NOMO-1 (cell line): Measurements from ENCODE around the gene OR2M7.
"Not testable (repeated sequence)": the region's sequence is repeated elsewhere in the genome, so short reads cannot be mapped to it uniquely, and the experiment has no call there.

Source experiments
- DNase-seq, 2 experiments: peaks; one replicate each; lab custom pipeline; 2025; ENCODE audit not compliant: unreplicated experiment in 2 of 2; lab: John Stamatoyannopoulos, UW

Gene OR2M7, protein sequence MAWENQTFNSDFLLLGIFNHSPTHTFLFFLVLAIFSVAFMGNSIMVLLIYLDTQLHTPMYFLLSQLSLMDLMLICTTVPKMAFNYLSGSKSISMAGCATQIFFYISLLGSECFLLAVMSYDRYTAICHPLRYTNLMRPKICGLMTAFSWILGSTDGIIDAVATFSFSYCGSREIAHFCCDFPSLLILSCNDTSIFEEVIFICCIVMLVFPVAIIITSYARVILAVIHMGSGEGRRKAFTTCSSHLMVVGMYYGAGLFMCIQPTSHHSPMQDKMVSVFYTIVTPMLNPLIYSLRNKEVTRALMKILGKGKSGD

DNA sequence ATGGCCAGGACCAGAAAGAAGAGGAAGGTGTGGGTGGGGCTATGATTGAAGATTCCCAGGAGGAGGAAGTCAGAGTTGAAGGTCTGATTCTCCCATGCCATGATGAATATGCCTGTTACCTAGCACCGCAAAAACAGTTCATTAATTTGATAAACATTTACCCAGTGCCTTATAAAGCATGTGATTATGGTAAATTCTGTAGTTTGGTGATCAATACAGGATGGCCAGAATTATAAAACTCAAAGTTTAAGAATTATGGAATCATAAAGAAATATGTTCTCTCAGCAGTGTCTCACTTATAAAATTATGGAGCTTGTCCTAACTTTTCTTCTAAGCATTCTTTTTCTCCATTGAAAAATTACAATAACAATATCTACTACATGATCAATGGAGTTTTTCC is at the start of gene OR2M7:
OR2M7 (minus strand) TSS at position 101 of the 400 bp plus-strand sequence; CDS start at position 101, 0 bp downstream.
- no peak for DNase-seq

DNA sequence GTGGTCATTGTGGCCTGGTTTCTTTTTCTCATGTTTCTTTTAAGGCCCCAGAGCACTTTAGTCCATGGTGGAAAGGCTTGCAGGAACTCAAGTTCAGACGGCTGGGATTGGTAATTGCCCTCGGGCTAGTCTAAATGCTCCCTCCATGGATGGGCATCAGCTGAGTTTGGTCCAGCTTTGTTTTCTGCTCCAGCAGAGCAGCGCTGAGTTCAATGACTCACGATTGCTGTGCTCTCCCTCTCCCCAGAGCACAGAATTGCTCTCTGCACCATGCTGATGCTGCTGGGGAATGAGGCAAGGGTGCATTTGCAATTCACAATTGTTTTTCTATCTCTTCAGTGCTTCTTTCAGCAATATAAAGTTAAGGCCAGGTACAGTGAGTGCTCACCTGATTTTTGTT is 49.4 kb upstream of the OR2M7 start:
- DNase-seq = no peak

DNA sequence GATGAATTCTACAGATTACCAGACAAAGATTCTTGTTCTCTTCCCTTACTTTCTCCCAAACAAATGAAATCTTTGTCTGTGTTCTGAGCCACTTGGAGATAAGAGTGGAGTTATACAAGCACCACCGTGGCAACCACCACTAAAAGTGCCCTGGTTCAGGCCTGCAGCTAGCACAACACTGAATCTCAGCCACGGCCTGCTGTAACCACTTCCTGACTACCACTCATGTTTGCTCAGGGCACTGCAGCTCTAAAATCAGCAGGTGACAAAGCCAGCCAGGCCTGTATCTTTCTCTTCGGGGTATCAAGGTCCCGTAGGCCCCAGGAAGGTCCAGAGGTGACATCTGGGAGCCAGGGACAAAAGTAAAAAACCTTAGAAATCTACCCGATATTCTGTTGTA is 48.0 kb upstream of the OR2M7 start:
- DNase-seq = no peak

DNA sequence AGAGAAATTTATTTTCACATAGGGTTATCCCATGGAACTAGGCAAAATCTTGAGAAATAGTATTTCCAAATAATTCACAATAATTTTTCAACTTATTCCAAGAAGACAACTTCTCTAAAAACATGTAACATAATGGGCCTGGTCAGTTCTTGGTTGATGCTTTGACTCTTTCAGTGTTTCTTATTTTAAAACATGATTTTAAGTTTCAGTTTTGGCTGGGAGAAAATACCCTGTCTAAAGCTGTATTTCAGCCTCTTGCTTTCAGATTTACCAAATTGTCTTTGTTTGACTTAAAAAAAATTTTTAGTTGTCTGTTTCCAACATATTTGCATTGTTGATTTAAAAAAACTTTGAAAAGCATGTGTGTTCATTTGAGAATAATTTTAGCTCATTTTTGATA is 42.2 kb upstream of the OR2M7 start:
- no peak for DNase-seq

DNA sequence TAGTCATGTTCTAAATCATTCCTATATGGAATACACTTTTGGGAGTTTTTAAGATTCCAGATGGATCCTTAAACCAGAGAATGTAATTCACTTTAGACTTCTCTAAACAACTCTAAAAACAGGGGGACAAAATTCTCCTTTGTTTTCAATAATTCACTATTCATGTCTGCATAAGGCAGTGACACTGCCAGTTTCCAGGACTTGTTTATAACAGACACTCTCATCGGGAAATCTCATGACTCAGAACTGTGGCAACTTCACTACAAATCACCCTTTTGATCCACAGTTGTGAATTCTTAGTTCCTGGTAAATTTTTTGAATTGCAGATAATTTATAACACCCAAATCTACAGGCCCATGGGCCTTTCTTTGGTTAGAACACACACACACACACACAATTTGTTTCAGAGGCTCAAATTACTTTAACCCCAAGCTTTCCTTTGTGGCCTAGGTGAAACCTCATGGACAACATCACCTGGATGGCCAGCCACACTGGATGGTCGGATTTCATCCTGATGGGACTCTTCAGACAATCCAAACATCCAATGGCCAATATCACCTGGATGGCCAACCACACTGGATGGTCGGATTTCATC is 36.9 kb upstream of the OR2M7 start, which contains the start of gene OR2T4:
OR2T4 (plus strand) TSS at position 545 of the 595 bp plus-strand sequence; CDS start at position 545, 0 bp downstream.
- DNase-seq = no peak

DNA sequence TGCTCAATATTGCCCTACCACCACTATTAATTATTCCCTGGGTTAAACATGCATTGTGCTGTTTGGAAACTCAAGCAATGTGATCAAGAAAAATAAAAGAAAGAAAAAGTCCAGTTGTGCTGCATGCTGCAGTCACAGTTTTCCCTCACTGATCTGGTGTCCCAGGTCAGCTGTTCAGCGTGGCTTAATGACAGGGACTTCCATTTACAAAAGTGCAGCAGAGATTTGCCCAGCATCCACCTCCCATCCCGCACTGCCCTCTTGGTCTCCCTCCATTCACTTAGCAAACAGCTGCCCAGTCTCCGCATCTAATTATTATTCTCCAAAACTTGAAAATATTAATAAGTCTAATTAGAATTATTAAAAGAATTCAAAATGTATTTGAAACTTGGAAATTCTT is 35.0 kb upstream of the OR2M7 start:
- DNase-seq = no peak

DNA sequence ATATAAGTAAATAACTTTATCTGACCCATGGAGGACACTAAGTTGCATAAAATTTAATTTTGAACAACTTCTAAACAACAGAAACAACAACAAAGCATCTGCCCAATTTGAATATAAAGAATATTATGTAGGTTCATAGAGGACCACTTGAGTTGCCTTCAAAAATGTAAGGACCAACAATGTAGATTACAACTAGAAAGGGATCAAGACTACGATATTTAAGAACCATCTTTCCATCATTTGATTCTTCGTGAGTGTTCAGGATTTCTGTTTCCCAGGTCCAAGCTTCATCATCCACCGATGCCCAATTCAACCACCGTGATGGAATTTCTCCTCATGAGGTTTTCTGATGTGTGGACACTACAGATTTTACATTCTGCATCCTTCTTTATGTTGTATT is 24.1 kb upstream of the OR2M7 start, which contains the start of gene OR14C36:
OR14C36 (plus strand) TSS at position 301 of the 400 bp plus-strand sequence; CDS start at position 301, 0 bp downstream.
- DNase-seq = no peak

DNA sequence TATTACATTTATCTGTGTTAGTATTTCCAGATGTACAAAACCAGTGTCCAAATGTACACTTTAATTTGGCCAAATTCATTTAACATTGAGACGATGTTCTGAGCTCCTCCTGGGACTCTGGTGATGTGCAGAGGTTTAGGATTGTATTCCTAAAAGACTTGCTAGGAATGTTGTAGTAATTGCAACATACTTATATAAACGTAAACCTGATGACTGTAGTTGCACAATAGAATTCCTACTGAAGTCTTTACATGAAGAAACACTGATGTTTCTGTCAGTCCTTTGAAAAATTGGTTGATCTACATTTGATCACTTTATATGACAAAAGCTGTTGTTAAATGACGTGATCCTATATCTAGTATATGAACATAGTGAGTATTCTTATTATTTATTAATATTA is 19.1 kb upstream of the OR2M7 start:
- no peak for DNase-seq

DNA sequence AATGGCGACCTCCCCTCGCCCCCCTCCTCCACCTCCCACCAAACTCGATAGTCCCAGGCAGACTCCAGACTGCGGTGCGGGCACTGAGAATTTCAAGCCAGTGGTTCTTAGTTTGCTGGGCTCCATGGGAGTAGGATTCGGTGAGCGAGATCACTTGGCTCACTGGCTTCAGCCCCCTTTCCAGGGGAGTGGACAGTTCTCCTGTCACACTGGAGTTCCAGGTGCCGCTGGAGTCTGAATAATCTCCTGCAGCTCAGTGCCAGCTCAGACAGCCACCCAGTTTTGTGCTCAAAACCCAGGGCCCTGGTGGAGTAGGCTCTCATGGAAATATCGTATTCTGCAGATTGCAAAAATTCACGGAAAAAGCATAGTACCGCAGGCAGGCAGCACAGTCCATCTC is 7.6 kb downstream of the OR2M7 start:
- no peak for DNase-seq

DNA sequence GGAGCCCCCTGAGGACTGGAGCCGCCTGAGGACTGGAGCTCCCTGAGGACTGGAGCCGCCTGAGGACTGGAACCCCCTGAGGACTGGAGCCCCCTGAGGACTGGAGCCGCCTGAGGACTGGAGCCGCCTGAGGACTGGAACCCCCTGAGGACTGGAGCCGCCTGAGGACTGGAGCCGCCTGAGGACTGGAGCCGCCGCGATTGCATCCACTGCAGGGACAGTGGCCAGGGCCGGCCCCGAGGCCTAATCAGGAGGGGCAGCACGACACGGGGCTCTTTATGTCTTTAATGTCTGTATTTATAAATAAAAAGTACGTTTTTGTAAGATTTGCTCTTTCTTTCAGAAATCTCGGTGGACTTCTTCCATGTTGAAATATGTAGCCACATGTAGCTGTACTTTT is 17.6 kb downstream of the OR2M7 start:
- not testable (repeated sequence) for DNase-seq

DNA sequence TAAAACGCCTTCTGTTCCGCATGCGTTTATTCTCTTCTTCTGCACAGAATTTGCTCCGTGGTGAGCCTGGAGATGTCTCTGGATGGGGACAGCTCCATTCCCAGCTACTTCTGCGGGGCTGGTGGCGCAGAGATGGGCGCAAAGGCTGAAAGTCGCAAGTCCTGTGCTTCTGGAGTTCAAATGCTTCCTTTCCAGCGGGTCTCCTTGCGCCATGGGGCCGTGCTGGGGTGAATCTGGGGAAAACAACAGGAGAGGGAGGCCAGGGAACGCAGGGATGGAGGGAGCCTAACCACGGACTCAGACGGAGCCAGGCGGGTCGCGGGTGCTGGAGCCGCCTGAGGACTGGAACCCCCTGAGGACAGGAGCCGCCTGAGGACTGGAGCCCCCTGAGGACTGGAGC is 18.3 kb downstream of the OR2M7 start:
- DNase-seq = no peak

DNA sequence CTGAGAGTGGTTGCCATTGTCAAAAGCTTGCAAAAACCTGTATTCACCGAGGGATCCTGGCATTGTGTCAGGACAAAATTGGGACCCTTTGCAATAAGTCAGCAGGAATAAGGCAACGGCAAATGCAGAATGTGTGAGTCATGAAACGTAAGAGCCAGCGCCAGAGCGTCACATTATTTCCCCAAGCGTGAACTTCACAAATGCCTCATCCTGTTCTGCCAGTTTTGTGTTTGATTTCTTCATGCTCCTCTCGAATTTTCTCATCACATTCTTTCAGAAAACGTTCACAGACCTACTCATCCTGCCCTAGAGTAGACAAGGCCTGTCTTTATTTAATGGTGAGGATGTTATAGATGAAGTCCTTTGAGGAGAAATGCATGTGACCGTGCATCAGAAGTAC is 18.7 kb downstream of the OR2M7 start:
- not testable (repeated sequence) for DNase-seq

DNA sequence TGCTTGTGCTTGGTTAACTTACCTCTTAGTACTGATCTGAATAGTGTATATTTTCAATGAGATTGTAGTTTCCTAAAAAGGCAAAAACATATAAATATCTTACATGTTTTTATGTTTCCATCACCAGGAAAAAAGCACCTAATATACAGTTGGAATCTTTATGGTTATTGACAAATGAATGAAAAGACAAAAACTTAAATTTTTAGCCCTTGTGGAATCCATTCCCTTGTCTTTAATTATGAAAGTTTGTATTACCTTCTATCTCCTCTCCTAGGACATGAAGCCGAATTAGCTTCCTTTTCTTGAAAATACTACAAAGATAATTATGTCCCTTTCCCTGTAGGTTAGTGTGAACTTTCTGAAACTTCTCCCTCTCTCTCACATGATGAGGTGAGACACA is 21.0 kb downstream of the OR2M7 start, which contains the start of gene OR2T12:
OR2T12 (minus strand) TSS at position 101 of the 400 bp plus-strand sequence. CDS start 7,846 bp downstream, outside the sequence.
- no peak for DNase-seq

DNA sequence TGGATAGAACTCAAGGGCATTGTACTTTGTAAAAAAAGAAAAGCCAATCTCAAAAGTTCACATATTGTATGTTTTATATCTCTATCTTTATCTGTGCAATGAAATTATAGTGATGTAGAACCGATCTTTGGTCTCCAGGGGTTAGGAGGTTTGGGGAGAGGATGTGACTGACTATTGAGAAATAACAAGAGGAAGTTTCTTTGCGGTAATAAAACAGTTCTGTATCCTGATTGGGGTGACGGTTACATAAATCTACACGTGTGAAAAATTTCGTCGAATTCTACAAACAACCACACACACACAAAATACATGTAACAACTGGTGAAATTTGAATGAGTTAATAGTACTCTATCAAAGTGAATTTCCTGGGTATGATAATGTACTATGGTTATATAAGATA is 36.0 kb downstream of the OR2M7 start:
- DNase-seq = peak; percentile 32 to 78

DNA sequence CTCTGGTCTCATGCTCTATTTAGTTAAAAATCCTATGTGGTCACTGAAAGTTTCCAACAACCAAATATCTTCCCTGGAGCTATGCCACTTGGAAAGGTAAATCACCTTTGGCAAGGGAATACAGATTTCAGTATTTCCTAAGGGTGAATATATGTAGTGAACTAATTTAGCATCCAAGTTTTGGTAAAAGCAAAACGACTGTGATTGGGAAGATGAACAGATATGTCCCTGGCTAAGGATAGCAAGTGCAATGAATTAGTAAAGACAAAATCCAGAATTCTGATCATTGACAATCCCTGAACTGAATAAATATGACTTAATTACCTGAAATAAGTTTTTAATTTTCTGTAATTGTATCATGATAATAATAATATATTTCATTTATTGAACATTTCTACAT is 46.5 kb downstream of the OR2M7 start, which contains the start of gene OR2T33:
OR2T33 (minus strand) TSS at position 101 of the 400 bp plus-strand sequence. CDS start 4,162 bp downstream, outside the sequence.
- DNase-seq = no peak
